ENCODE measurements around the gene MTAP. TPM values are rescaled to one million over a fixed set of nuclear protein-coding genes. Genes with fewer than 3 reads are reported as not detected.

Gene MTAP
- total RNA-seq, 1 experiment from 2014 or later, result 63.7 TPM

DNA sequence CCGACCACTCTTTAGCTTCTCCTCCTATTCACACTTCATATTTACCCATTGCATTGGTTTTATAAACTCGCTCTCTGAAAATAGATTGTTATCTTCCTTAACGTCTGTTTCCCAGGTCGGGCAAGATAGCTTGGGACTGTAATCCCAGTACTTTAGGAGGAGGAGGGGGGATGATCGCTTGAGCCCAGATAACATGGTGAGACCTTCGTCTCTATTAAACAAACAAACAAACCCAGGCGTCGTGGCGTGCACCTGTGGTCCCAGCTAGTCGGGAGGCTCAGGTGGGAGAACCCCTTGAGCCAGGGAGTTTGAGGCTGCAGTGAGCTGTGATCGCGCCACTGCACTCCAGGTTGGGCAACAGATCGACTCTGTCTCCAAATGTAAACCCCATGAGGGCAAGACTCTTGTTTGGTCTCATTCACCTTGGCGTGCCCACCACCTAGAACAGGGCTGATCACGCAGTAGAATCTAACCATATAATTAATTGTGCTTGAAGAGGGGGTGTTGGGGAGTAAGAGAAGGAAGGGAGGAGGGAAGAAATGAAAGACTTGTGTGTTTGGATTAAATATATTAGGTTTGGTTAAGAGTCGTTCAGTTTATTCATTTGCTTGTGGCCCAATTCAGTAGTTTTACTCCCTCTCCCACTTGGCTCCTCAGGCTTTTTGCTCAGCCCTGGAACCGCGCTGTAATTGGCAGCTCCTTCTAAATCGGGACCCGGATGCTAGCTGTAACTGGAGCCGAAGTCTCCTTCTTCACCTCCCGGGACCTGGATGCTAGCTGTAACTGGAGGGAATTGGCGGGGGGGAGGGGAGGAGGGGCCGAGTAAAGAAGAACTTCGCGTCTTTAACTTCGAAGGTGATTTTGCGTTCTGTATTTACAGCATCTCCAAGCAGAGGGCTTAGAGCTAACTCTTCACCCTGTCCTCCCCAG, 166.8 kb downstream of the MTAP start:
- no peak for DNase-seq (ENCODE audit: low read depth)

DNA sequence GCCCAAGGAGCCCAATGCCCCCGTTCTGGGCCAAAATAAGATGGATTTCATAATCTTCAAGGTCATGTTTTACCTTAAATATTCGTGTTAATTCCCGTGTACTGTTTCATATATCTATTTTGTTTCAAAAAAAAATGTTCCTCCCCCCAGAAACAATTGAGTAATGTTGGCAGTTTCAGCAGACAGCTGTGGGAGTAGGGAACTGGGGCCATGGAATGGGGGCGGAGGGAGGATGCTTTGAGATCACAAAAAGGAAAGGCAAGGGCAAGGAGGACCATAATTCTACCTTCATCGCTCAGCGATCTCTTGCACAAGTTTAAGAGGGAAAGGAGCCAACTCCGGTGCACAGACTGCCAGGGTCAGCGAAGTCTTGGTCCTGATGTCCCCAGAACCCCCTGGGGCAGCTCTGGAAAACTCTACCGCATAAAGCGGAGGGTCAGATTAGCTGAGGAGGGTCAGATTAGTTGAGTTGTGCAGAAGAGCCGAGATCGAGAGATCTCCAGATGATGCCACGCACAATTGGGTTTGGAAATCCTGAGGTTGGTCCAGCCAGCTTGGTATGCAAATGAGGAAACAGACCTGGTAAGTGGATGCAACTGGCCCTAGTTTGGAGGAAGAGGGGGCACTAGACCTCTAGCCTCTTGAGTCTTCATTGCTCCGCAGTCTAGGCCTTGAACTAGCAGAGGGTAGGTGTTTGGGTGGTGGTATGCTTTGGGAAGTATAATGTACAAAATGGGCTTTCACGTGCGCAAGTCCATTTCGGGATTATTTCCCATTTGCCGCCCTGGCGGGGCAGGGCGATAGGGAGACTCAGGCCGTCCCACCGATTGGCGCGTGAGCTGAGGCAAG, 167.7 kb downstream of the MTAP start:
- no peak for DNase-seq (ENCODE audit: low read depth)

DNA sequence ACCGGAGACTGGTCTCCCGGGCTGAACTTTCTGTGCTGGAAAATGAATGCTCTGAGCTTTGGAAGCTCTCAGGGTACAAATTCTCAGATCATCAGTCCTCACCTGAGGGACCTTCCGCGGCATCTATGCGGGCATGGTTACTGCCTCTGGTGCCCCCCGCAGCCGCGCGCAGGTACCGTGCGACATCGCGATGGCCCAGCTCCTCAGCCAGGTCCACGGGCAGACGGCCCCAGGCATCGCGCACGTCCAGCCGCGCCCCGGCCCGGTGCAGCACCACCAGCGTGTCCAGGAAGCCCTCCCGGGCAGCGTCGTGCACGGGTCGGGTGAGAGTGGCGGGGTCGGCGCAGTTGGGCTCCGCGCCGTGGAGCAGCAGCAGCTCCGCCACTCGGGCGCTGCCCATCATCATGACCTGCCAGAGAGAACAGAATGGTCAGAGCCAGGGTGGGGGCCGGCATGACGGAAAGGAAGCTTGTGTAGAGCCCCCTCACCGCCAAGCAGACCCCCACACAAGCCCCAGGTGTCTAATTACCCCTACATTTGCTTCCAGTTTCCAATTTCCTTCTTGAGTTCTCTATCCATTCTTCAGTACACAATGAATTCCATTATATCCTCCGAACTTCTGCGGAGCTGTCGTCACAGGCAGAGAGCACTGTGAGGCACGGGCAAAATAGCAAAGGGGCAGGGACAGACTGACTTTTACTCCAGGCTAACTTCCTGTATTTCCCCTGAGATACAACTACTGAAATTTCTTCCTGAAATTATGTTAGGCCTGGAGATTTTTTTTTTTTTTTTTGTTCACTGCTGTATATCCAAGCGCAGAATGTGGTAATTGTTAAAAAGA, 168.6 kb downstream of the MTAP start:
- DNase-seq (ENCODE audit: low read depth), result no peak

DNA sequence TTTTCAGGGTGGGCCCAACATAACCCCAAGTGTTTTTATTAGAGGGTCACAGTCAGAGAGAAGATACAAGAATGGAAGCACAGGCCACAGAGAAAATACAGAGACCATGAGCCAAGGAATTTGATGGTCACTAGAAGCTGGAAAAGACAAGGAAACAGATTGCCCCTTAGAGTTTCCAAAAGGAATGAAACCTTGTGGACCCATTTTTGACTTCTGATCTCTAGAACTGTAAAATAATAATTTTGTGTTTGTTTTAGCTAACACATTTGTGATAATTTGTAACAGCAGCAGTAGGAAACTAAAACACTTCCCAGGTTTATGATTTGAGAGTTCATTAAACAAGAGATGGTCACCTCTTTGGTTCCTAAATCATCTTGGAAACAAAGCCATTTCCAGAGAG, 169.9 kb downstream of the MTAP start:
- no peak for DNase-seq (ENCODE audit: low read depth)

DNA sequence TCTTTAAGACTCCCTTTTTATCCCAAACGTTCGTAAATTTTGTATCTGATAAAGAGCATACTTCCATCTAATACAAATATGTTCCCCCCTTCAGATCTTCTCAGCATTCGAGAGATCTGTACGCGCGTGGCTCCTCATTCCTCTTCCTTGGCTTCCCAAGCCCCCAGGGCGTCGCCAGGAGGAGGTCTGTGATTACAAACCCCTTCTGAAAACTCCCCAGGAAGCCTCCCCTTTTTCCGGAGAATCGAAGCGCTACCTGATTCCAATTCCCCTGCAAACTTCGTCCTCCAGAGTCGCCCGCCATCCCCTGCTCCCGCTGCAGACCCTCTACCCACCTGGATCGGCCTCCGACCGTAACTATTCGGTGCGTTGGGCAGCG, 171.9 kb downstream of the MTAP start:
- DNase-seq (ENCODE audit: low read depth), result peak; percentile 58

DNA sequence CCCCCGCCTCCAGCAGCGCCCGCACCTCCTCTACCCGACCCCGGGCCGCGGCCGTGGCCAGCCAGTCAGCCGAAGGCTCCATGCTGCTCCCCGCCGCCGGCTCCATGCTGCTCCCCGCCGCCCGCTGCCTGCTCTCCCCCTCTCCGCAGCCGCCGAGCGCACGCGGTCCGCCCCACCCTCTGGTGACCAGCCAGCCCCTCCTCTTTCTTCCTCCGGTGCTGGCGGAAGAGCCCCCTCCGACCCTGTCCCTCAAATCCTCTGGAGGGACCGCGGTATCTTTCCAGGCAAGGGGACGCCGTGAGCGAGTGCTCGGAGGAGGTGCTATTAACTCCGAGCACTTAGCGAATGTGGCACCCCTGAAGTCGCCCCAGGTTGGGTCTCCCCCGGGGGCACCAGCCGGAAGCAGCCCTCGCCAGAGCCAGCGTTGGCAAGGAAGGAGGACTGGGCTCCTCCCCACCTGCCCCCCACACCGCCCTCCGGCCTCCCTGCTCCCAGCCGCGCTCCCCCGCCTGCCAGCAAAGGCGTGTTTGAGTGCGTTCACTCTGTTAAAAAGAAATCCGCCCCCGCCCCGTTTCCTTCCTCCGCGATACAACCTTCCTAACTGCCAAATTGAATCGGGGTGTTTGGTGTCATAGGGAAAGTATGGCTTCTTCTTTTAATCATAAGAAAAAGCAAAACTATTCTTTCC, 172.4 kb downstream of the MTAP start:
- peak; percentile 94 for DNase-seq (ENCODE audit: low read depth)

DNA sequence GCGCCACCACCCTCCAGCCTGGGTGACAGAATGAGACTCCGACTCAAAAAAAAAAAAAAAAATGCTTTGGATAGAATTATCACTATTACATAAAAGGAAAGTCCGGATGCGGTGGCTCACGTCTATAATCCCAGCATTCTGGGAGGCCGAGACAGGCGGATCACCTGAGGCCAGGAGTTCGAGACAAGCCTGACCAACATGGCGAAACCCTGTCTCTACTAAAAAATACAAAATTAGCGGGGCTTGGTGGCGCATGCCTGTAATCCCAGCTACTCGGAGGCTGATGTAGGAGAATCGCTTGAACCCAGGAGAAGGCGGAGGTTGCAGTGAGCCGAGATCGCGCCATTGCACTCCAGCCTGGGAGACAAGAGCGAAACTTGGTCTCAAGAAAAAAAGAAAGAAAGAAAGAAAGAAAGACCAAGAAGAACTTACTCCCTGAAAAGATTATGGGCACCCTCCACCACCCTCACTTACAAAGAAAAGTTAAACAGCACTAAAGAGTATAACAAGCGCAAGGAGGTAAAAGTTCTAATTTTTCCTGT, 174.0 kb downstream of the MTAP start:
- DNase-seq (ENCODE audit: low read depth), result no peak

DNA sequence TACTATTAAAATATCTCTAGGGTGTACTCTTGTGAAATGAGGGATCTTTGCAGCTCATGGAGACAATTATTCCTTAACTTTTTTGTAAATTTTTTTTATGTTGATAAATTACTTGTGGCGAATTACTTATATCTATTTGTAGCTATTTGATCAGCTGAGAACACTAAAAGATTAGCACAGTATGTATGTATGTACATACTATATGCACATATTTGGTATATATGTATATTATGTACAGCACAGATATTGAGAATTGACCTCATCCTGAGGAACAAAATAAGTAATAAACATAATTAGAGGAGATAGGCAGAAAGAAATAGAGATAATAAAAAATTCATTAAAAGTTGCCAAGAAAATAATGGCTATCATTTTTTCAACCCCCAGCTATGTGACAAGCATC, 180.0 kb downstream of the MTAP start:
- DNase-seq (ENCODE audit: low read depth), result no peak

DNA sequence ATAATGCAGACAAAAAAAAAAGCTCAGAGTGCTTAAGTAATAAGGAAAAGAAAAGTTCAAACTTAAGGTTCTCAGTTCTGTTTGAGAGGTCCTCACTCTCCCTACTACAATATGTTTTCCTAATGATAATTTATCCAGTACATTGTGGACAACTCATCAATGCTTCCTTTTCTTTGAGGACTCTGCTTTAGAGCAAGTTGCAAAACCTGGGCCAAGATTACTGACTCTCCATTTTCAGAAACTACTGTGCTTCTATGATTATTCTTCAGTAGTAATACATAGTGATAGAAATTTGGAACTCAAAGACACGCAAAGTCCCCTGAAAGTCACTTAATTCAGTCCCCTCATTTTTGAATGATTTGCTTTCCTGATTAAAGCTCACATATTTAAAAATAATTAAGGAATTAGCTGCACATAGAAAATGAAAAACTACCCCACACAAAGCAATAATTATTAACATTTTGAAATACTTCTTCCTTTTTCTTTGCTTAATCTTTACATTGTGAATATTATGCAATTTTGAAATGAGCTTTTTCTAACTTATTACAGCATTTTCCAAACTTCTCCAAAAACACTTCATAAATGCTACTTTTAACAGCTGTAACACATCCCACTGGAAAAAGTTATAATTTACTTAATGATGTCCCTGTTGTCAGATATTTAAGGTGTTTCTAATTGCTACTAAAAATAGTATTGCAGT, 180.6 kb downstream of the MTAP start:
- DNase-seq (ENCODE audit: low read depth), result no peak

DNA sequence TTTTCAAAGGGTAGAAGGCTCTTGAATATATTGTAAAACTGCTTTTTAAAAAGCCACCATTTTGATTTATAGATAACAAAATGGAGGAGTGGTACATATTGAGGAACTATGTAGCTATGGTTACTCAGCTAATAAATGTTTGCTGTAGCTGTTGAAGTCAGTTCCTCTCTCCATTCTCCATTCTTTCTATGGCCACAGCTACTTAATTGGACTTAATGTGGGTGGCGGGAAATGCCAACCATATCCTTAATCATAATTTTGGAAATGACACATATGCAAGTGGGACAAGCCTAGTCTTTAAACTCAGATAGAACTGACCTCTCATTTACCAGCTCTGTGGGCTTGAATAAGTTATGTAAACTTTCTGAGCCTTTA, 181.1 kb downstream of the MTAP start:
- peak; percentile 40 for DNase-seq (ENCODE audit: low read depth)

DNA sequence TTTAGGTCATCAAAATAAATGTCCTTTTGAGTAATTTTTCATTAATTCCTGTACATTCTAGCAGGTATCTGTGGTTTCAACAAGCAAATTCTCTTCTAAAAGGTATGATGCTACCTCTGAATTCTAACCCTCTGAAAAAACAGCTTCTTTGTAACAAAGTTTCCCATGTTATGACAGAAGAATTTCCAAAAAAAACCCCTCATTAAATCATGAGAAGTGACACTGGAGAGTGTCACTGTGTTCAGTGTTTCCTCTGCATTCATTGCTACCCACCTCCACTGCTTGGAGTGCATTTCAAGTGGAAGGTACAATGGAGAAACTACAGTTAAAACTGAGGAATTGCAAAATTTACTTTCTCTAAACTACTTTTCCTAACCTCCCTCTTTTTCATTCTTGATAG, 181.7 kb downstream of the MTAP start:
- no peak for DNase-seq (ENCODE audit: low read depth)

DNA sequence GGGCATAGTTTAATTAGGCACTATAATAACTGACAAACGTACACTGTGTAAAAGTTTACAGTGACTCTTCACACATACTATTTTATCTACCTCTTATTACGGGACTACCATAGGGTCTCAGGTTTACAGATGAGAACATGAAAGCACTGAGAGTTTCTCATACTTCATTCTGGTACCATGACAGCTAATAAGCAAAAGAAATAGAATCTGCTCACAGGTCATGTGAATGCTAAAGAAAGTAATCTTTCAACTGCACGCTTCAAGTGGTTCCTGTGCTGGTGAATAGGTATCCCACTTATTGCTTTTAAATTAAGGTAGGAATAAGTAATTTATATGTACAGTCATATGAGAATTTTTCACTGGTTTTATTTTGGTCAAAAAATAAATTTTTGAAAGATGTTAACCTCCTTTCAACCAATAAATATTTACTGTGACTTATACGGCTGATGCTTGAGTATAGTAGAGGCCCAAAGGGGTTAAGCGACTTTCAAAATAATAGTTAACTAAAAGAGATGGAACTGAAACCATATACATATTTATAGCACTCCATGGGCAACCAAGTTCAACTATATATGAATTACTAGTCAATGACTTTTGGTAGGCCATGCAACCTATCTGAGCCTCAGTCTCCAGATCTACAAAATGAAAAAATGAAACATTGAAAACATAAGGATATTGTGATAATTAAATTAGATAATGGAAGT, 183.7 kb downstream of the MTAP start:
- DNase-seq (ENCODE audit: low read depth), result no peak

Other genes with a start within 250 kb of the MTAP start
- 594 and 597 TPM in 2 replicates for gene CDKN2A, start 191.8 kb downstream of the MTAP start, total RNA-seq (2014; rRNA removed; shearing (Covaris generic))
- 9.2 and 14.5 TPM in 2 replicates for gene CDKN2B-AS1, start 192.2 kb downstream of the MTAP start, total RNA-seq (2014; rRNA removed; shearing (Covaris generic))
- 11.5 and 24.1 TPM in 2 replicates for gene CDKN2B, start 206.7 kb downstream of the MTAP start, total RNA-seq (2014; rRNA removed; shearing (Covaris generic))

Measured in M059J (cell line).